ENCODE results near the gene PRPSAP1.
"Not testable (repeated sequence)": the region's sequence is repeated elsewhere in the genome, so short reads cannot be mapped to it uniquely, and the experiment has no call there.

The PRPSAP1 gene

DNA sequence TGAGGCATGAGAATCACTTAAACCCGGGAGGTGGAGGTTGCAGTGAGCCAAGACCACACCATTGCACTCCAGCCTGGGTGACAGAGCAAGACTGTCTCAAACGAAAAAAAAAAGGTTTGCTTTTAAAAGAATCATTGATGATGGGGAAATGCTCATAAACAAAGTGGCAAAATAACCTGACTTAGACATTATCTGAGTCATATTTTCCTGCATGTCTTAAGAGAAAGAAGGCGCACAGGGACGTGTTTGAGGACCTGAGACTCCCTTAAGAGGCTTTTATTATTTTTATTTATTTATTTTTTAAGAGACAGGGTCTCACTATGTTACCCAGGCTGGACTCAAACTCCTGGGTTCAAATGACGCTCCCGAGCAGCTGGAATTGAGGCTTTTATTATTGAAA, 5.7 kb upstream of the PRPSAP1 start:
- no peak for DNase-seq (ENCODE audit: low read depth)

GRCh38 chr17:76357597-76358158, 4.0 kb upstream of the PRPSAP1 start:
- no peak for DNase-seq (ENCODE audit: low read depth)

- no peak for DNase-seq (ENCODE audit: low read depth)
Measured at GRCh38 chr17:76356803-76357456, 3.2 kb upstream of the PRPSAP1 start.

GRCh38 chr17:76354747-76355310, 1.1 kb upstream of the PRPSAP1 start:
- DNase-seq (ENCODE audit: low read depth) = no peak

DNA sequence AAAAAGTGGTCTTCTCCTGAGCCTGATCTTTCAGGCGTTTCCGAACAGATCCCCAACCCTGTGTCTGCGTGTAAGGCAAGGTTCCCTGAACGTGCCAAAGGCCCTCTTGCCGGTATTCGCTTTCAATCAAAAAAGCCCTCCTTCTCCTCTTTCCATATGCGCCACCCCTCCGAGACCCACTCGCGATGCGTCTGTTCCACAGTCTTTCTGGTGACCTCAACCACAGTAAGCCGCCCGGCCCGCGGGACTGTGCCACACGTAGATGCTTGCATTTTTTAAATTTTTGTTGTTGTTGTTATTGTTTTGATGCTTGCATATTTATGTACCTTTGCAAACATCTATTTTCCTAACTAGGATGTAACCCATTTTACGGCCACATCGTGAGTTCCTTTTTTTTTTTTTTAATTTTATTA, 607 bp upstream of the PRPSAP1 start:
- DNase-seq (ENCODE audit: low read depth) = no peak

DNA sequence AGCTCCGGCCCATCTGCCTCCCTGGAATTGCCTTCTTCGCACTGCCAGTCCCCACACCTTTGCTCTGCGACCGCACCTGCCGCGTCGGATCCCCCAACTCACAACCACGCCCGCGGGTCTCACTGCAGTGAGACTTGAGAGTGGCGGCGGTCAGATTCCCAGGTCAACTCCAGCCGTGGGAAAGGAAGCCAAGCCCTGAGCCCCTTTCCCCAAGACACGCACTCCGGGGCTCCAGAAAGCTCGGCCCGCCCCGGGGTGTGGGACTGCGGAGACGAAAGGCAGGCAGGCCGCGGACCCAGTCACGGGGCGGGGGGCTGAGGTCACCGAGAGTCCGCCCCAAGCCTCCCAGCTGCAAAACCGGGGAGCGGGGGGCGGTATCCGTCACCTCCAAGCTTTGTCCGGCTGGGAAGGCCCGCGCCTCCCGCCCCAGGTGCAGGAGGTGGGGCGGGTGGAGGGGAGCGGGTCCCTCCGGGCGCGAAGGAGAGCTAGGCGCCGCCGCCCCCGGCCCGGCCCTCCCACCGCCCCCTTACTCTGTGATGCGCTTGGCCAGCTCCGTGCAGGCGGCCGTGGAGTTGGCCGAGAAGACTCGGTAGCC, 615 bp downstream of the PRPSAP1 start:
- no peak for DNase-seq (ENCODE audit: low read depth)

DNA sequence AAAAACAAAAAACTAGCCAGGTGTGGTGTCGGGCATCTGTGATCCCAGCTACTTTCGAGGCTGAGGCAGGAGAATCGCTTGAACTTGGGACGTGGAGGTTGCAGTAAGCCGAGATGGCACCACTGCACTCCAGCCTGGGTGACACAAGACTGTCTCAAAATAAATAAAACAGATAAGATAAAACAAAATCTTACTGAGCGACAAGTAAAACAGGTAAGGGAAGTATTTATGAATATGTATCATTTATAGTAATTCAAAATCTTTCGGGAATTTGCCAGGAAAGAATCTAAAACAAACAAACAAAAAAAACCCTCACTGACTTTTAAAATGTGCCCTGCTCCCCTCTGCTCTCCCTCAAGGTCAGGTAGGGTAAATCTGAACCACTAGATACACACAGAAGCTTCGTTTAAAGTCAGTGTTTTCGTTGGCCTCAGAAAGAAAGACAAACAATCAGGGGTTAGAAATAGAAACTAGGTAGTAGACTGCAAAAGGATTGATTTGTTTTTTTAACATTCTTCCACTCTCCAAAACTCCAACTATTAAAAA, 2.1 kb downstream of the PRPSAP1 start:
- no peak for DNase-seq (ENCODE audit: low read depth)

DNA sequence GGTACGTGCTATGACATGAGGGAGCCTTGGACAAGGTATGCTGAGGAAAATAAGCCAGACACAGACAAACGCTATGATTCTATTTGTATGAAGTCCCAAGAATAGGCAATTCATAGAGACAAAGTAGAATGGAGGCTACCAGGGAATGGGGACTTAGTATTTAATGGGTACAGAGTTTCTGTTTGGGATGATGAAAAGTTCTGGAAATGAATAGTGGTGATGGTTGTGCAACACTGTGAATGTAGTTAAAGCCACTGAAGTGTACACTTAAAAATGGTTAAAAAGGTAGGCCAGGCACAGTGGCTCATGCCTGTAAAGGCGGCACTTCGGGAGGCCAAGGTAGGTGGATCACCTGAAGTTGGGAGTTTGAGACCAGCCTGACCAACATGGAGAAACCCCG, 3.3 kb downstream of the PRPSAP1 start:
- DNase-seq (ENCODE audit: low read depth) = no peak

DNA sequence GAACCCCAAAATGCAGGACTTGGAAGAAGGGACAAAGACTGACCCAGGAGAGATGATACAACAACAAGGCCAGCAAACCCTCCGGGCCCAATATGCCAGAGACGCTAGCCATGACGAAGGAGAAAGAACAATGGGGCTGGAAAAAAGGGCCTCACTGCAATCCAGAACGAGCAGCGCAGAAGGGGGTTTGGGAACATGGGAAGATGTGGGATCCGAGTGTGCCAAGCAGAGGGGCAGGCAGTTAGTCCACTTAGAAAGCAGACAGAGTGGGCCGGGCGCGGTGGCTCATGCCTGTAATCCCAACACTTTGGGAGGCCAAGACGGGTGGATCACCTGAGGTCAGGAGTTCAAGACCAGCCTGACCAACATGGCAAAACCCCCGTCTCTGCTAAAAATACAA, 6.8 kb downstream of the PRPSAP1 start:
- DNase-seq (ENCODE audit: low read depth) = not testable (repeated sequence)

DNA sequence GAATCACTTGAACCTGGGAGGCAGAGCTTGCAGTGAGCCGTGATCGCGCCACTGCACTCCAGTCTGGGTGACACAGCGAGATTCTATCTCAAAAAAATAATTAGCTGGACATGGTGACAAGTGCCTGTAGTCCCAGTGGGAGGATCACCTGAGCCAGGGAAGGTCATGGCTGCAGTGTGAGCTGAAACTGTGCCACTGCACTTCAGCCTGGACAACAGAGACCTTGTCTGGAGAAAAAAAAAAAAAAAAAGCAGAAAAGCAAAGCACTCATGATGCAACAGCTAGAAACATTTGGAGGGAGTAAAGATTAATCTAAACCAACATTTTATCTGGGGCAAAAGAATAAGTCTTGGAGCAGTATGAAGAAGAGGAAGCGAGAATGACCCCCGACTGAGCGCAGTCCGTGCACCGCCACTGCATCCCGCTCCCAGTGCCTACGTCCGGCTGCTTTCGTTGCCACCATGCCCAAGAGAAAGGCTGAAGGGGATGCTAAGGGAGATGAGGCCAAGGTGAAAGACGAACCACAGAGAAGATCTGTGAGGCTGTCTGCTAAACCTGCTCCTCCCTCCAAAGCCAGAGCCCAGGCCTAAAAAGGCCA, 8.2 kb downstream of the PRPSAP1 start:
- peak; percentile 39 for DNase-seq (ENCODE audit: low read depth)

- DNase-seq (ENCODE audit: low read depth) = no peak
Measured at GRCh38 chr17:76343106-76343505, 10.6 kb downstream of the PRPSAP1 start.

DNA sequence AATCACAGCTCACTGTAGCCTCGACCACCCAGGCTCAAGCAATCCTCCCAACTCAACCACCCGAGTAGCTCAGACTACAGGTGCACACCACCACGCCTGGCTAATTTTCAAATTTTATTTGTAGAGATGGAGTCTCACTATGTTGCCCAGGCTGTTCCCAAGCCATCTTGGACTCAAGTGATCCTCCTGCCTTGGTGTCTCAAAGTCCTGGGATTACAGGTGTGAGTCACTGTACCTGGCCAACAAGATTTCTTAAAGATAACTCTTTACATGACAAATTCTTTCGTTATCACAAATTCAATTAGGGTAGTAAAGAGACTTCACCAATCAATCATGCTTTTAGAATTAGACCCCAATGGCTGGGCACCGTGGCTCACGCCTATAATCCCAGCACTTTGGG, 12.4 kb downstream of the PRPSAP1 start:
- DNase-seq (ENCODE audit: low read depth) = no peak

- no peak for DNase-seq (ENCODE audit: low read depth)
Measured at GRCh38 chr17:76337413-76337777, 16.3 kb downstream of the PRPSAP1 start.

GRCh38 chr17:76336756-76337412, 16.8 kb downstream of the PRPSAP1 start:
- DNase-seq (ENCODE audit: low read depth) = no peak

GRCh38 chr17:76335716-76336381, 17.9 kb downstream of the PRPSAP1 start:
- DNase-seq (ENCODE audit: low read depth) = no peak

GRCh38 chr17:76333673-76334505, 19.8 kb downstream of the PRPSAP1 start:
- no peak for DNase-seq (ENCODE audit: low read depth)

- DNase-seq (ENCODE audit: low read depth) = no peak
Measured at GRCh38 chr17:76331083-76331482, 22.6 kb downstream of the PRPSAP1 start.

DNA sequence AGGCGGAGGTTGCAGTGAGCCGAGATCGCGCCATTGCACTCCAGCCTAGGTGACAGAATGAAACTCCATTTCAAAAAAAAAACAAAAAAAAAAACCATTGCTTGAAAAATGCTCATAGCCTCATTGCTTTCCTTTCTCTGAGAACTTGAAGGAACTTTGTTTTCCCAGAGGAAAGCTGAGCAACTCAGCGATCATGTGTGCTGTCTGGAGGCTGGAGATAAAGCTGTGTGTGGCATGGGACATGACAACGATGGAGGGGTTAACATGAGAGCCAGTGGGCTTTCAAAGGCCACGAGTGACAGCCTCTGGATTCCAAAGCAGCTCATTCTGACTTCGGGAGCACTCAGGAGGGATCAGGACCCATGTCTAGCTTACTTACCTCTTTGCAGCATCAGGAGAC, 24.1 kb downstream of the PRPSAP1 start:
- no peak for DNase-seq (ENCODE audit: low read depth)

DNA sequence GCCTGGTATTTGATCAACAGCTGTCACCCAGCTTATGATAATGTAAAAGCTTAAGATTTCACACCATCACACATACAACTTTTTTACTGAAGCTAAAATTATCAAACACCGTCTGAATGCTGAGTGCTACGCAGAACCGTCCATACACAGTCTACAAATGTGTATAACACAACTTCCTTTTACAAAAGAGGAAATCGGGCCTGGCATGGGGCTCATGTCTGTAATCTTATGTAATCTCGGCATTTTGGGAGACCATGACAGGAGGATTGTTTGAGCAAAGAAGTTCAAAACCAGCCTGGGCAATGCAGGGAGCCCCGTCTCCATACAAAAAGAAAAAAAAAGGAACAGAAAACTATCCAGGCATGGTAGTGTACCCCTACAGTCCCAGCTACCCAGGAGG, 26.0 kb downstream of the PRPSAP1 start:
- DNase-seq (ENCODE audit: low read depth) = no peak

- no peak for DNase-seq (ENCODE audit: low read depth)
Measured at GRCh38 chr17:76326306-76326705, 27.4 kb downstream of the PRPSAP1 start.

DNA sequence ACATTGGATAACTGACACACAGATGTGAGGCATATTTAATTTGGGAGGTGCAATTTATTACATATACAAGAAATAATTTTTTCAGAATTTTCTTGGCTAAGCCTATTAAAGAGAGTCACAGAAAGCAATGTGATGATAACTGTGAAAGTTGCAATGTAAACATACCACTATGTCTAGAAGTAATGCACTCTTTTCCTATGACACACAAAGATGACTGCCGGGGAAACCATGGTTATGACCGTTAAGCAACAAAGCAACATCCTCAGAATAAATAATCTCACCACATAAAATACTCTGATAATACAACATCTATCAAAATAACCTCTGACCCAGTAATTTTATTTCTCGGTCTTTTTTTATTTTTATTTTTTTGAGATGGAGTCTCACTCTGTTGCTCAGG, 35.1 kb downstream of the PRPSAP1 start:
- DNase-seq (ENCODE audit: low read depth) = no peak

Data from fibroblast of the conjunctiva (primary cell).